Measurements from ENCODE around the gene SYNPR. TPM values are rescaled to one million over a fixed set of nuclear protein-coding genes. Genes with fewer than 3 reads are reported as not detected.

The SYNPR gene
- total RNA-seq, 3 donors from 2014 or later = not detected

- no peak overlapping the region for H3K4me3 Mint-ChIP-seq
- no peaks in the 10 kb centered on the region for H3K4me1 Mint-ChIP-seq (ENCODE audit: low read depth)
- DNase-seq (no peak), ATAC-seq (no peak)
- no peaks in the 10 kb centered on the region for H3K9me3 Mint-ChIP-seq
- H3K27me3 Mint-ChIP-seq (ENCODE audit: low read depth) = no peaks in the 10 kb centered on the region
- H3K36me3 Mint-ChIP-seq (ENCODE audit: insufficient read depth) = no peaks in the 10 kb centered on the region
These were observed 254.4 kb downstream of the SYNPR start for GRCh38 chr3:63532521-63532920.

GRCh38 chr3:63538919-63539318 lies 260.8 kb downstream of the SYNPR start:
- Mint-ChIP-seq H3K4me1 (ENCODE audit: low read depth) (no peaks in the 10 kb centered on the region), H3K36me3 (ENCODE audit: insufficient read depth) (no peaks in the 10 kb centered on the region), H3K27me3 (ENCODE audit: low read depth) (no peaks in the 10 kb centered on the region), H3K4me3 (no peak overlapping the region), H3K9me3 (no peaks in the 10 kb centered on the region)
- DNase-seq (no peak), ATAC-seq (no peak)

- no peak for DNase-seq
- no peak for ATAC-seq
- peaks cover 2% of the 10 kb centered on the region for H3K27me3 Mint-ChIP-seq (ENCODE audit: low read depth)
- no peaks in the 10 kb centered on the region for H3K36me3 Mint-ChIP-seq (ENCODE audit: insufficient read depth)
- no peak overlapping the region for H3K4me3 Mint-ChIP-seq
- H3K4me1 Mint-ChIP-seq (ENCODE audit: low read depth) = no peaks in the 10 kb centered on the region
- H3K9me3 Mint-ChIP-seq = no peaks in the 10 kb centered on the region
These were observed 277.7 kb downstream of the SYNPR start for GRCh38 chr3:63555767-63556166.

GRCh38 chr3:63556401-63556800 lies 278.3 kb downstream of the SYNPR start:
- ATAC-seq = no peak
- Mint-ChIP-seq H3K9me3 (no peaks in the 10 kb centered on the region), H3K27me3 (ENCODE audit: low read depth) (peaks cover 2% of the 10 kb centered on the region)

GRCh38 chr3:63557912-63558311 lies 279.8 kb downstream of the SYNPR start:
- no peaks in the 10 kb centered on the region for H3K9me3 Mint-ChIP-seq
- H3K27me3 Mint-ChIP-seq (ENCODE audit: low read depth) = peaks cover 2% of the 10 kb centered on the region

More at GRCh38 chr3:63556401-63556800, 278.3 kb downstream of the SYNPR start:
- no peak for DNase-seq
- H3K4me3 Mint-ChIP-seq = no peak overlapping the region
- no peaks in the 10 kb centered on the region for H3K36me3 Mint-ChIP-seq (ENCODE audit: insufficient read depth)
- H3K4me1 Mint-ChIP-seq (ENCODE audit: low read depth) = no peaks in the 10 kb centered on the region

GRCh38 chr3:63559884-63560283 lies 281.8 kb downstream of the SYNPR start:
- H3K36me3 Mint-ChIP-seq (ENCODE audit: insufficient read depth) = no peaks in the 10 kb centered on the region
- H3K4me3 Mint-ChIP-seq = no peak overlapping the region
- ATAC-seq (no peak), DNase-seq (no peak)
- H3K27me3 Mint-ChIP-seq (ENCODE audit: low read depth) = peaks cover 2% of the 10 kb centered on the region
- no peaks in the 10 kb centered on the region for H3K9me3 Mint-ChIP-seq
- H3K4me1 Mint-ChIP-seq (ENCODE audit: low read depth) = no peaks in the 10 kb centered on the region

More at GRCh38 chr3:63557912-63558311, 279.8 kb downstream of the SYNPR start:
- ATAC-seq (no peak), DNase-seq (no peak)
- Mint-ChIP-seq H3K4me3 (no peak overlapping the region), H3K36me3 (ENCODE audit: insufficient read depth) (no peaks in the 10 kb centered on the region), H3K4me1 (ENCODE audit: low read depth) (no peaks in the 10 kb centered on the region)

GRCh38 chr3:63561879-63562278 lies 283.8 kb downstream of the SYNPR start:
- H3K27me3 Mint-ChIP-seq (ENCODE audit: low read depth) = peaks cover 2% of the 10 kb centered on the region
- no peaks in the 10 kb centered on the region for H3K4me1 Mint-ChIP-seq (ENCODE audit: low read depth)
- ATAC-seq (no peak), DNase-seq (no peak)
- no peak overlapping the region for H3K4me3 Mint-ChIP-seq
- no peaks in the 10 kb centered on the region for H3K36me3 Mint-ChIP-seq (ENCODE audit: insufficient read depth)
- H3K9me3 Mint-ChIP-seq = no peaks in the 10 kb centered on the region

GRCh38 chr3:63562323-63562722 lies 284.2 kb downstream of the SYNPR start:
- ATAC-seq = no peak

GRCh38 chr3:63563572-63563971 lies 285.5 kb downstream of the SYNPR start:
- DNase-seq = no peak
- ATAC-seq = no peak
- Mint-ChIP-seq H3K27me3 (ENCODE audit: low read depth) (peaks cover 2% of the 10 kb centered on the region), H3K4me1 (ENCODE audit: low read depth) (no peaks in the 10 kb centered on the region), H3K36me3 (ENCODE audit: insufficient read depth) (no peaks in the 10 kb centered on the region), H3K9me3 (peaks cover 3% of the 10 kb centered on the region), H3K4me3 (no peak overlapping the region)

More at GRCh38 chr3:63562323-63562722, 284.2 kb downstream of the SYNPR start:
- DNase-seq = no peak
- H3K36me3 Mint-ChIP-seq (ENCODE audit: insufficient read depth) = no peaks in the 10 kb centered on the region
- H3K27me3 Mint-ChIP-seq (ENCODE audit: low read depth) = peaks cover 2% of the 10 kb centered on the region
- peaks cover under 1% of the 10 kb centered on the region for H3K9me3 Mint-ChIP-seq
- no peak overlapping the region for H3K4me3 Mint-ChIP-seq
- no peaks in the 10 kb centered on the region for H3K4me1 Mint-ChIP-seq (ENCODE audit: low read depth)

GRCh38 chr3:63565220-63565619 lies 287.1 kb downstream of the SYNPR start:
- H3K4me1 Mint-ChIP-seq (ENCODE audit: low read depth) = no peaks in the 10 kb centered on the region
- DNase-seq (no peak), ATAC-seq (no peak)
- H3K4me3 Mint-ChIP-seq = no peak overlapping the region
- peaks cover 3% of the 10 kb centered on the region for H3K9me3 Mint-ChIP-seq
- H3K36me3 Mint-ChIP-seq (ENCODE audit: insufficient read depth) = no peaks in the 10 kb centered on the region
- H3K27me3 Mint-ChIP-seq (ENCODE audit: low read depth) = peaks cover 2% of the 10 kb centered on the region

GRCh38 chr3:63571682-63572081 lies 293.6 kb downstream of the SYNPR start:
- no peak overlapping the region for H3K4me3 Mint-ChIP-seq

GRCh38 chr3:63576846-63577245 lies 298.7 kb downstream of the SYNPR start:
- H3K27me3 Mint-ChIP-seq (ENCODE audit: low read depth) = no peaks in the 10 kb centered on the region
- H3K9me3 Mint-ChIP-seq = peaks cover 3% of the 10 kb centered on the region
- H3K4me3 Mint-ChIP-seq = no peak overlapping the region
- no peaks in the 10 kb centered on the region for H3K4me1 Mint-ChIP-seq (ENCODE audit: low read depth)
- ATAC-seq = no peak
- no peaks in the 10 kb centered on the region for H3K36me3 Mint-ChIP-seq (ENCODE audit: insufficient read depth)
- no peak for DNase-seq

More at GRCh38 chr3:63571682-63572081, 293.6 kb downstream of the SYNPR start:
- ATAC-seq = no peak
- peaks cover 3% of the 10 kb centered on the region for H3K9me3 Mint-ChIP-seq
- no peak for DNase-seq
- H3K36me3 Mint-ChIP-seq (ENCODE audit: insufficient read depth) = no peaks in the 10 kb centered on the region
- H3K4me1 Mint-ChIP-seq (ENCODE audit: low read depth) = no peaks in the 10 kb centered on the region
- H3K27me3 Mint-ChIP-seq (ENCODE audit: low read depth) = no peaks in the 10 kb centered on the region

GRCh38 chr3:63578858-63579257 lies 300.8 kb downstream of the SYNPR start:
- H3K4me3 Mint-ChIP-seq = no peak overlapping the region
- ATAC-seq (no peak), DNase-seq (no peak)
- no peaks in the 10 kb centered on the region for H3K4me1 Mint-ChIP-seq (ENCODE audit: low read depth)
- H3K9me3 Mint-ChIP-seq = peaks cover 3% of the 10 kb centered on the region
- no peaks in the 10 kb centered on the region for H3K36me3 Mint-ChIP-seq (ENCODE audit: insufficient read depth)
- H3K27me3 Mint-ChIP-seq (ENCODE audit: low read depth) = peaks cover 2% of the 10 kb centered on the region

GRCh38 chr3:63580151-63580550 lies 302.0 kb downstream of the SYNPR start:
- Mint-ChIP-seq H3K36me3 (ENCODE audit: insufficient read depth) (no peaks in the 10 kb centered on the region), H3K27me3 (ENCODE audit: low read depth) (peaks cover 5% of the 10 kb centered on the region), H3K9me3 (peaks cover 7% of the 10 kb centered on the region), H3K4me3 (no peak overlapping the region), H3K4me1 (ENCODE audit: low read depth) (no peaks in the 10 kb centered on the region)
- no peak for ATAC-seq
- DNase-seq = no peak

- DNase-seq = no peak
- Mint-ChIP-seq H3K36me3 (ENCODE audit: insufficient read depth) (no peaks in the 10 kb centered on the region), H3K4me1 (ENCODE audit: low read depth) (no peaks in the 10 kb centered on the region), H3K4me3 (no peak overlapping the region), H3K27me3 (ENCODE audit: low read depth) (peaks cover 5% of the 10 kb centered on the region), H3K9me3 (peaks cover 5% of the 10 kb centered on the region)
- ATAC-seq = no peak
These were observed 304.9 kb downstream of the SYNPR start for GRCh38 chr3:63582943-63583500.

Measured in activated T-cell treated with anti-CD3 and anti-CD28 coated beads, Interleukin-2, amount 50 U/mL, for 4 hours (primary cell).